DMS153 treated with DMSO at 0.1 percent for 48 hours (cell line): ENCODE measurements around the gene POLR3A.
A peak's percentile ranks its signal among the peaks of the same experiment; 100 is the strongest.

ENCODE experiments used
- DNase-seq: peaks from one replicate; lab custom pipeline; 2025; ENCODE audit not compliant: unreplicated experiment; lab: John Stamatoyannopoulos, UW

POLR3A gene

DNA sequence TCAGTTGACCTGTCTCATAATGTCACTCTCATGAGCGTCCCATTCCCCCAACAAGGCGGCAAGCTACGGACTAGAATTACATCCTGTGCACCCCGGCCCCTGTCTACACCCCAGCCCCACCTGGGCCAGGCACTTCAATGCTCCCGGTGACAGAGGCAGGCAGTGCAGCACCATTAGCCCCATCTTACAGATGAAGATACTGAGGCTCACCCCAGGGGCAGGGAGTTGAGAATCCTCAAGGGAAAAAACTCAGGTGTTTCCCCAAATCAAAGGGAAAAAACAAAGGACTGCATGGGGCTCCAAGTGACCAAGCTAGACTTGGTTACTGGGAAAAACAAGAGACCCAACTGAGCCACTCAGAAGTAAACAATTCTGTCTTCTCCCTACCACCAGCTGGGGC is 107.3 kb downstream of the POLR3A start:
- DNase-seq = no peak

GRCh38 chr10:77921395-77921794 is 107.9 kb downstream of the POLR3A start:
- peak; percentile 56 for DNase-seq

- no peak for DNase-seq
Observed at GRCh38 chr10:77920495-77920894, 108.8 kb downstream of the POLR3A start.

DNA sequence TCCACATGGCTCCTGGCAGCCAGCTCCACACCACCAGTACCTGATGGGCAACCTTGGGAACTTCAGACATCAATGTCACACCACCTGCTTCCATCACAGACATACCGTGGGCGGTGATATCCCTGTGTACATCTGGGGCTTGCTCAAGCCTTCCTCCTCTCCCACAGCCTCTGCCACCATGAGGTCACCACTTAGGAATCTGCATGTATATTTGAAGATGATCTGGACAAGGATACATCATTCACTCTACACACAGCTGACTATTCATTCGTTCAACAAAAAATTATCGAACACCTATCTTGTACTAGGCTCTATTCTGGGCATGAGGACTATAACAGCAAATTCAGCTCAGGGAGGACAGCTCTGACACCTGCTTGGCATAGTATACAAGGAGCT is 109.6 kb downstream of the POLR3A start:
- DNase-seq = no peak
